HuH-7 (cell line): Measurements from ENCODE around the gene FAM163B.

Experiments used
- DNase-seq: peaks from one replicate; pipeline ENCODE4 v3.0.0; 2011; ENCODE audit warnings: low spot score

The FAM163B gene

DNA sequence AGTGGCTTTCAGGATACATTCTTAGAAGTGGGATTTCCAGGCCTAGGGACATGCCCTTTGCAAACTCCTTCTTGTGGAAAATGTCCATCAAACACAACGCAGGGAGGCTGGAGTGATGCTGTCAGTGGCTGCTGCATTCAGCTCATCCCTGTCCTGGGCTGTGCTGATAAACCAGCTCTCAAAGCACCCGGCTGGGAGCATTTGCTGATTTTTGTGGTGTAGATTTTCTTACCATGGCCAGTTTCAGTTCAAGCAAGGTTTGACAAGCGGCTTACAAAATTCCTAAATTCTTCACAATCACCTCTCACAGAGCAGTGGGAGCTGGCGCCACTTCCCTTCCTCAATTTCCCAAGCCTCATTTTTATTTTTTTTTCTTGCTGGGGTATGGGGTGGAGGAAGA, 28.2 kb downstream of the FAM163B start:
- DNase-seq, result no peak

DNA sequence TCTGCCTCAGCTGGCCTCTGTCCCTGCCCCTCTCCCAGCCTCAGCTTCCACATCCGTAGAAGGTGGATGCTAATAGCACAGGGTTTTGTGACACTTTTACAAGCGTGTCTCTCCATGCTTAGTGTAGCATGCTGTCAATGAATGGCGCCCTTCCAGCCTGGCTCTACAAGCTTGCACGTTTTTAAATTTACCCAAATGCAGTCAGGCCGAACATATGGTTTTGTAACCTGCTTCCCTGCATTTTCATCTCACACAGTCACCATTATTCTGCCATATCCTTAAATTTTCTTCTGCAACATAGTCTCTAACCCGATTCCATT, 28.8 kb downstream of the FAM163B start:
- no peak for DNase-seq

DNA sequence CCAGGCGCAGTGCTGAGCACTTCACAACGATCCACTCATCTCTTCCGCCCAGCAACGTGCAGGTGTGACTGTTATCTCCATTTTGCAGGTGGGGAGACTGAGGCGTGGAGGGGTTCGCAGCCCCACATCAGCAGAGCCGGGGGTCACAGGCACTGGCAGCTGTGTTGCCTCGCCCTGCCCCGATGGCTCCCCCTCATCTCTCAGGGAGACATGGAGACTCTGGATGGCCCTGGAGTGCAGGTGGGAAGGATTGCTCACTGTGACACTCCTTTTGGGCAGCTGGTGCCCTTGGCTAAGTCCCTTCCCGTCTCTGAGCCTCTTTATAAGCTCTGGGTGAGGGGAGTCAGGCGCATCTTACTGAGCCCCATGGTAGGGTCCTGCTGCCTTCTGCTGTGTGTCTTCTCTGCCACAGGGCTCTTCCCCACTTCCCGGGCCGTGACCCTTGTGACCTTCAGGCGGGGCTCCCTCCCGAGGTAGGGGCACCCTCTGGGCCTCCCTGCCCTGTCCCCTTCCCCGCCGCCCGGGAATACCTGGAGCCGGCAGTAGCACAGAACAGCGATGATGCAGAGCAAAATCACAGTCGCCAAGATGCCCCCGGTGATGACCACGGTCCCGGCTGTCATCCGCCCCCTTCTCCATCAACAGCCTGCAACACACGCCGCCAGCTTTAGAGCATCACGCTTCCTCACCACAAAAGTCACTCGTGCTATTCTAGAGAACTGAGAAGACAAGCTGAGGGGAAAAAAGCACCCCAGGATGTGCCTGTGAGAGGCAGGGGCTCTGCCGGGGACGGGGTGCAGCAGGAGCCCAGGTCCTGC, 29.4 kb downstream of the FAM163B start:
- DNase-seq, result no peak

DNA sequence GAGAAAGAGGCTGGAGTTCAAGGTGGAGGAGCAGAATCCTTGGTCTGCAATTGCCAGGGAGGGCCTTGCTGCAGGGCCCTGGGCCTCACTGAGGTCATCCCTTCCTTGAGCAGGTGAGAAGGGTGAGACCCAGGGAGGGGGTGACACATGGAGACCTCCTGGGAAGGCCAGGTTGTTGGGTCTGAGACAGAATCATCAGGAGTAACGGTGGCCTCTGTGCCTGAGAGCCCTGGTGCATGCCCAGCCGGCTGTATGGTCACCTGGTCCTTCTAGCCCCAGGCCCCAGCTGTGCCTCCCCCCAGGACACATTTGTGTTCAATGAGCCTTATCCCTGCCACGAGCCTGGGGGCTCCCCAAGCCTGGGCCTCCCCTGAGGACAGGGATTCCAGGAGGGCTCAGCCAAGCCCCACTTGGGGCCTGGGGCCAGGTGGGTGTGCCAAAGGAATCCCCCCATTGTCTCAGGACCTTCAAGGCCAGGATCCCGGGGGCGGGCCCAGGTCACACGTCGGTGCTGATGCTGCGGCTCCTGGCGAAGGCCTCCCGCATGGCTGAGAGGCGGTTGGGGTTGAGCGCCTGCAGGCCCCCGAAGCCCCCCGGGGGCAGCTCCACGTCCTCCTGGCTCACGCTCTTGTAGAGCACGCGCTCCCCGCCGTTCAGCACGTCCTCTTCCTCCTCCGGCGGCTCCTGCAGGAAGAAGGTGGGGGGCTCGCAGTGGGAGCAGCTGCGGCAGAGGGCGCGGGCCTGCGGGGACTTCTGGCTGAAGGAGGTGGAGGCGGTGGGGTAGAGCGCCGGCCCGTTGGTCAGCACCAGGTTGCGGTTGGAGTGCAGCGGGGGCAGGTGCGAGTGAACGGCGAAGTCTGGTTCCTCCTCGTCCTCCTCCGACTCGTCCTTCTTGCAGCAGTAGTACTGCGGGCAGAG, 30.4 kb downstream of the FAM163B start:
- no peak for DNase-seq

DNA sequence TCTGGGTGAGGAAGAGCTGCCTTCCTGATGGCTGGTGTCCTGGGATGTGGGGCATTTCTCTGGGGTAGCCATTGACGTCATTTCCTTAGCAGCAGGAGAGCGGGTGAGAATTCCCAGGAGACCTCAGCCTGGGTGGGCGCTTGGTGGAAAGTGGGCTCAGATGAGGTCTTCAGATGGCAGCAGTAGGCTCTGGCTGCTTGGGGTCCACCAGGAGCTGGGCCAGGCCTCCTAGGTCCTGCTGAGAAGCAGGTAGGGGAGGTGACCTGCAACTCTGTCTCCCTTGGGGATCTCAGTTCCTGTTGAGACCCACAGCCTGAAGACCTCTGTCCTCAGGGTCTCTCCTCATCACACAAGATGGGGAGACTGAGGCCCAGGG, 31.5 kb downstream of the FAM163B start:
- DNase-seq, result no peak

DNA sequence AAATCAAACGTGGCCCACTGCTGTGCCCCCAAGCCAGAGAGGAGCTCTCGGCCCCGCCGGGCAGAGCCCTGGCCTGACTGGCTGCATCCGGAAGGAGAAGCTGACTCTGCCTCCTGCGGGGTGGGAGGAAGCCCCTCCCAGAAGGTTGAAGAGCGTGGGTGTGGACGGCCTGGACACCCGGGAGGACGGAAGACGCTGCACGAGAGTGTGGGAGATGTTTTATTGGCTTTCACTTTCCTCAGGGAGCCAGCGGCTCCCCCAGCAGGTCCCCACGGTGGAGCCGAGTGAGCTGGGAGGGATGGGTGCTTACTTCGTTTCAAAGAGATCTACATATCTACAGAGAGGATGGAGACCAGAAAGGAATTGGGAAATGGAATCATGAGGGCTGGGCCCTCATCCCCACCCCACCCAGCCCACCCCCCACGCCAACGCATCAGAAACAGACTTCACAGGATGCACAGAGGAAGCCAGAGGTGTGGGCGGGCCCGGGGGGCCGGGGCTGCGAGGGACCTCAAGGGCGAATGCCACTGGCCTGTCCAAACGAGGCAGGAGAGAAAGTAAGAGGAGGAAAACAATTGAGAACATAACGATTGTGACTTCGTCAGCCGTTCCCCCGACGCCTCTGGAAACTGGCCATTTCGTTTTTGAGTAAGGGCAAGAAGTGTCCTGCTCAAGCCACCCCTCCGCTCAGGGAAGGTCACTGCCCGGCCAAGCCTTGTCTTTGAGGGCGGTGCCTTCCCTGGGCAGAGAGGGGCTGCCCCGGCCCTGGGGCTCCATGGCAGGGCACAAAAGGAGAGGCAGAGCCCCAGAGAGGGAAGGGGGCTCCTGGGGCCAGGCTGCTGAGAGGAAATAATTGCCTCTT, 32.1 kb downstream of the FAM163B start:
- DNase-seq, result no peak

DNA sequence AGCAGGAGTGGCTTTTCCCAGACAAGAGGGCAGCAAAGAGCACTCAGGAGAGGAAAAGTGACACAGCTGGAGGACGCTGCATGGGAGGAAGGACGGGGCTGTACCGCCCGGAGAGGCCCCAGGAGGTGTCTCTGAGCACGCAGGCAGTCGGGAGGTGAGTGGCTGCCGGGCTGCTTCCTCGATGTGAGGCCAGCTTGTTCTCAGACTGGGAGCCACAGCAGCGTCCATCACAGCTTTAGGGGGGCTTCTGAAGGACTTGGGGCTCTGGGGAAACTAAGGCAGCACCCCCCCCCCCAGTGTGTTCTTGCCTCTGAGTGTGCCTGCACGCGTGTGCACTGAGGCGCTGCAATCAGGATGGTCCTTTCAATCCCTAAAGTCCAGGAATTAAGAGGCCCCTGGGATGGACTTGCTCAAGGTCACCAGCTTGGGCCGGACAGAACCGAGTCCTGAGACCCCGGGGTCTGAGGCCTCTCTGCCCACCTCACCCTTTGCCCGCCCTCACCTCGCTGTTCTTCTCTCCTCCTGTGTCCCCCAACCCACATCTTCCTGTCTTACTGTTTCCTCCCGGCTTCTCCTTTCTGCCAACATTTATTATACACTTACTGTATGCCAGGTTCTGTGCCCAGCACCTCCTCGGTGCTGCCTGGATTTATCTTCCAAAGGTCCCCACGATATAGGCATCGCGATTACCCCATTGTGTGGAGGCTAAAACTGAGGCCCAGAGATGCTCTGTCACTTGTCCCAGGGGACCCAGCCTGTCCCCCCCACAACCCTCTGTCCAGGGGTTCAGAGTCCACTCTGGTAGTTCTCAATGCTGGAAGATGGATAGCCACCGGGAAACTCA, 32.9 kb downstream of the FAM163B start:
- DNase-seq, result no peak

DNA sequence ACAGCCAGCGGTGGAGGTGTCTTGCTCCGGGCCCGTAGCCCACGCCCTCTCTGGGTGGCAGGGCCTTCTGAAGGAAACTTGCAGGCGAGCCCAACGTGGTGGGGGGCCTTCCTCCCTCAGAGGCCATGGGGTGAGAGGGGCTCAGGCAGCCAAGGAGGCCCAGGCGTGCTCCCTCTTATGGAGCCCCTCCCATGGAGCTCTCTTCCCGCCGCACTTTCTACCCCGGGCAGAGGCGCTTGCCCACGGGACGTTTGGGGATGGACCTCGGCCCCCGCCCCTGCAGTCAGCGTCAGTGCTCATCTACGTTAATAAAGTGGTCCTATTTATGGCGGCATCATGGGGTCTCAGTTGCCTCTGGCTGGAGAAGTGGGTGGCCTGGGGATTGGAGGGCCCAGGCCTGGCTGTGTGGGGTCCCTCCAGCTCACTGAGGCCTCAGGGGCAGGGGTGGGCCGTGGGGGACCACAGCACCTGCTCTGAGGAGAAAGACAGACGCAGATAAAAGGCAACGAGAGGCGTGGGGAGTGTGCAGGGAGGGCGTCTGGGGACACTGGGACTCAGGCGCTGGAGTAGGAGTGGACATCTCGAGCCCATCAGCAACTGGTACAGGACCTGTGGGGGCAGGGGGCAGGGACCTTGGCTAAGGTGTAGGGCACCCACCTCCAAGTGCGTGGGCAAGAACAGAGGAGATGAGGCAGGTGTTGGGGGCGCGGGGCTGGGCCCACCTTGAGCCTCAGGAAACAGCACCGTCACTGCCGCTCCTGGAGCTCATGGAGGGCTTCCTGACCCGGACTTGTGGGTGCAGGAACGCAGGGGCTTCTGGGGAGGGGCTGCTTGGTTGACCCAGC, 33.8 kb downstream of the FAM163B start:
- no peak for DNase-seq

DNA sequence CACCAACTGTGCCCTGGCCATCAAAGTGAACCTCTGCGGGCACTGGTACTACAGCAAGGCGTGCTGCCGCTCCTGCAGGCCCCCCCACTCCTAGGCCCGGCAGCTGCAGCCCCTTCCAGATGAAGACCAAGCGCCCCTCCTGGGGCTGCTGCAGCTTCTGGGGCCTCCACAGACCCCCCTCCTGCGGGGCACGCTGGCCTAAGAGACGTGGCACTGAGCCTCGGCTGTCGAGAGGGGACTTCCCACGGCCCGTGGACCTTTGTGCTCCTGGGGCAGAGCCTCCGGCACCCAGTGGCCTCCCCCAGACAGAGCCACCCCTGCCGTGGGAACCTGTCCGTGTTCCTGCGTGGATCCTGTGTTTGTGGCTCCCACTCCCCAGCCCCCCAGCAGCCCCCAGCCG, 34.4 kb downstream of the FAM163B start:
- no peak for DNase-seq

DNA sequence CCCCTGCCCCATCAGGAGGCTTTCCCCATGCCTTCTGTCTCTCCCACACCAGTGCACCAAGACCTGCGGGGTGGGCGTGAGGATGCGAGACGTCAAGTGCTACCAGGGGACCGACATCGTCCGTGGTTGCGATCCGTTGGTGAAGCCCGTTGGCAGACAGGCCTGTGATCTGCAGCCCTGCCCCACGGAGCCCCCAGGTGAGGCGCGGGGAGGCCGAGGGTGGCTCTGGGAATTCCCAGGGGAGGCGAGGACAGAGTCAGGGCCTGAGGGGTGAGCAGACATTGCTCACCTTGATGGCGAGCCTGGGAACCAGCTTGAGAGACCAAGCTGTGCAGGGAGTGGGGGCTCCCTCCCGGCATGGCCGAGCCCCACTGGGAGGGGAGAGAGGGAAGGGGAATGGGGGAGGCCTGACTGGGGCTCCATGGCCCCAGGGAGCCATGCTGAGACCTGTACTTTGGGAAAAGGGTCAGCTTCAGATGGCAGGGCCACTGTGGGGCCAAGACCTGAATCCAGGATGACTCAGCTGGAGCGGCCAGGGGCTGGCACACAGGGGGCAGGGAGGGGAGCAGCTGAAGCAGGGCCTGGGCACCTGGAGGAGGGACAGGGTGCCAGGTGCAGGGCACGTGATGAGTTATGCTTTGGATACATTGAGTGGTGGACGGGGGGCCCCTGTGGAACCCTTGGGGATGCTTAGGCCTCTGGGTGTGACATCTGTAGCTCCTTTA, 35.2 kb downstream of the FAM163B start:
- DNase-seq, result no peak

DNA sequence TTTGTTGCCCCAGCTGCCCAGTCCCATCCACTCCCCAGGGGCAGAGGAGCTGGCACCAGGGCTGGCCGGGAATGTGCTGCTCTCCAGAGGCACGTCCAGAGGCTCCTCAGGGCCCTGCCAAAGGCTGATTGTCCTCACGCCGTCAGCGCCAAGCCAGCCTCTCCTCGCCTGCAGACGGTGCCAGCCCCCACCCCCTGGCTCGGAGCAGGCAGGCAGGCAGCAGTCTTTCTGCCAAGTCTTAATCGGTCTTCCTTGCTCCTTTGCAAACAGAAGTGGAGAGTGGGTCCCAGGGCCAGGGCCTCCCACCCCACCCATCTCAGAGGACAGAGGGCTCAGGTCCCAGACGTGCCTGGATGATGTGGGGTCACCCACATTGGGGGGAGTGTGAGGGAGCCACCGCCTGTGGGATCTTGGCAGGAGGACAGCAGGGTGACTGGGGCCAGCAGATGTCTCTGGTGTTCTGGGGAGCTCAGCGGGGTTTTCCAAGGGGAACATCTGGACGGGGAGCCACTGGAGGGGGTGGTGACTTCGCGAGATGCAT, 36.3 kb downstream of the FAM163B start:
- no peak for DNase-seq

DNA sequence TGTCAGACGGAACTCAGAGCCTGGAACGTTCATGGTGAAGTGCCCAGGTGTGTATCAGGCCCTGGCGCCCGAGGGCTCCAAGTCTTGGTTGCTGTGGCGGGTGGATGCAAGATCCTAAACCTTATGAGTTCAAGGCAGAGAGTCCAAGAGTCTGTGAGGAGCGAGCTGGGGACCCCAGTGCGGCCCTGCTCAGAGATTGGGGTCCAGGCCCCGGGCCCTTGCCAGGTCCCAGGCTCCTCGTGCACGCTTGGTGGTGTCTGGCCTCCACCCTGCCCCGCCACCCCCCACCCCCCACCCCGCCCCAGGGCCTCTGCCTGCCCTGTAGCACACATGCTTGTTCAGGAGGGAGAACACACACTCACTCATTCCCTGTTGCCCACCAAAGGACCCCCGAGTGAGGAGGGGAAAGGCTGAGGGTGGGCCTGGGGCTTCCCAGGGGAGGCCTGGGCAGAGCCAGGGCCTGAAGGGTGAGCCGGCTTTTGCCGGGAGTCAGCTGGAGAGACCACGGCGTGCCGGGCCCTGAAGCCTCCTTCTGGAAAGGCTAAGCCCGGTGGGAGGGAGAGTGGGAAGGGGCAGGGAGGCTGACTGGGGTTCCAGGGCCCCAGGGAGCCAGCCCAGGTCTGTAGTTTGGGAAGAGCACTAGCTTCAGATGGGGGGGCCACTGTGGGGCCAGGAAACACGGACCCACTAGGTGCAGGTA, 37.1 kb downstream of the FAM163B start:
- no peak for DNase-seq

DNA sequence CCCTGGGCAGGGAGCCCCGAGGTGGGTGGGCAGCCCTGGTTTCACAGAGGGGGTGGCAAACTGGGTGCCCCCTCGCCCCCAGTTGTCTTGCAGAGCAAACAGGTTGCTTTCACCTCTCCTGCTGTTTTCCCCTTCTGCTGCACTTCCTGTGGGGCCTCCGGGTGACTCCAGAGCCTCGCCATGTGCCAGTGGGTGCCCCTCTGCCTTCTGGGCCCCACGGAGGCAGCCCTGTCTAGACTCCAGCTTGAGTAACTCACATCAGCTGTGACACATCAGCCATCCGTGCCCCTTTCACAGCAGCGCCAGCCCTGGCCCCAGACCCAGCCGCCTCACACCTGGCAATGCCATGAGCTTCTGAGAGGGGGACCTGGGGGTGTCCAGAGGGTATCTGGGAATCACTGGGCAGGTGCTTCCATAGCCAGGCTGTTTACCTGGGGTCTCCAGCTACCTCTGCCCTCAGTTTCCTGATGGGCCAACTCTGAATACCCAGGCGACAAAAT, 37.7 kb downstream of the FAM163B start:
- no peak for DNase-seq

DNA sequence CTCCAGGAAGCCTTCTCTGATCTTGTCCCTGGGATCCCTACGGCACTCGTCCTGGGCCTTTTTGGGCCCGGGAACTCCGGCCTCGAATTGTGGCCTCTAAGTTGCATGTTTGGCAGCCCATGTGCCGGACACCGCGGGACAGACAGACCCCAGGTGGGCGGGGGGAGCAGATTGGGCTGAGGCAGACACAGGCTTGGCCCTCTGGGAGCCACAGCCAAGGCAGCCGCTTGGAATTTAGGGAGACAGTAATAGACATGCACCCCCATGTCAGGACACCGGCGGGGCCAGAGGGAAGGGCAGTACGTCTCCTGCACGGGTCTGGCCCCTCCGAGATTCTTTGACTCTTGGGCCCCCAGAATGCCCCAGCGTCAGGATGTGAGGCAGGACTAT, 38.5 kb downstream of the FAM163B start:
- DNase-seq, result no peak

DNA sequence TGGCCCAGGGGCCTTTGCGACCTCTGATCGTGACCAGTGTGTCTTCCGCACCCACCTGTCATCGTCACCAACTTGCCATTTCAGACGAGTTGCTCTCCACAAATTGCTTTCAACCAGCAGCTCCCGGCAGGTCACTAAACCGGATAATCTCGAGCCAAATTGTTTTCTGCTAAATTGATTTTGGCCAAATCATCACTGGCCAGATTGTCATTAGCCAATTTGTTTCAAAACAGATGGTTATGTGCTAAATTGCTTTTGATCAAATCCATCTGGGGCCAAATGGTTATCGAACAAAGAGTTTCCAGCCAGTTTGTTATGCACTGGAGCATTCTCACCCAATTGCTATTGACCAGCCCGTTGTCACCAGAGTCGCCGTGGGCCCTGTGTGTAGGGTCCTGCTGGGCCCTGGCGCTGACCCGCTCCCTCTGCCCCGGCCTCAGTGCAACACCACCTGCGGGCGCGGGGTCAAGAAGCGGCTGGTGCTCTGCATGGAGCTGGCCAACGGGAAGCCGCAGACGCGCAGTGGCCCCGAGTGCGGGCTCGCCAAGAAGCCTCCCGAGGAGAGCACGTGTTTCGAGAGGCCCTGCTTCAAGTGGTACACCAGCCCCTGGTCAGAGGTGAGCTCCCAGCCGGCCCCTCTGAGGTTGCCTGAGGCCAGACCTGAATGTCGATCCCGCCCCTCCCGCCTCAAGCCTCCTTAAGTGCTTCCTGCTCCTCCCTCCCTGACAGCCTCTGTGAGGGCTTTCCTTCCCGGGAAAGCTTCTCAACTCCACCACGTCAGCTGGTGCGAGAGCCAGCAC, 39.1 kb downstream of the FAM163B start:
- DNase-seq, result no peak

DNA sequence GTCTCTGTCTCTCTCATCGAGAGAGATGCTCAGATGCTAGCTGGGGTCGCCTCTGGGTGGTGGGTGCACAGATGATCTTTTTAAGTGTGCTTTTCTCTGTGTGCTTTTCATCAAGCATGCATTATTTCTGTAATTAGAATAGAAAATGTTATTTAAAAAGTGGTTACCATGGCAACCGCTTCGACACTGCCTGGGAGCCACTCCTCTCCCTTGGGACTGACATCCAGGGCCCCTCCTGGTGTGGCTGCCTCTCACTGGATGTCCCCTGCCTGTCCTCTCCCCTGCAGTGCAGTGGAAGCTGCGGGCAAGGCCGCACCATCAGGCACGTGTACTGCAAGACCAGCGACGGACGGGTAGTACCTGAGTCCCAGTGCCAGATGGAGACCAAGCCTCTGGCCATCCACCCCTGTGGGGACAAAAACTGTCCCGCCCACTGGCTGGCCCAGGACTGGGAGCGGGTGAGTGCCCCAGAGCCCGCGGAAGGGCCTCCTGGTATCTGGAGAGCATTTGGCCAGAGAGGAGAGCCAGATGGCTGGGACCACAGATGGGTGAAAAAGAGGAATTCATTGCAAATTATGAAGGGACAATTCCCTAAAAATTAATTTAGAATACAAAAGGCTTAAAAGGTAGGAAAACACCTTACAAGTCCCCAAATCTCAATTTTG, 39.9 kb downstream of the FAM163B start:
- no peak for DNase-seq

DNA sequence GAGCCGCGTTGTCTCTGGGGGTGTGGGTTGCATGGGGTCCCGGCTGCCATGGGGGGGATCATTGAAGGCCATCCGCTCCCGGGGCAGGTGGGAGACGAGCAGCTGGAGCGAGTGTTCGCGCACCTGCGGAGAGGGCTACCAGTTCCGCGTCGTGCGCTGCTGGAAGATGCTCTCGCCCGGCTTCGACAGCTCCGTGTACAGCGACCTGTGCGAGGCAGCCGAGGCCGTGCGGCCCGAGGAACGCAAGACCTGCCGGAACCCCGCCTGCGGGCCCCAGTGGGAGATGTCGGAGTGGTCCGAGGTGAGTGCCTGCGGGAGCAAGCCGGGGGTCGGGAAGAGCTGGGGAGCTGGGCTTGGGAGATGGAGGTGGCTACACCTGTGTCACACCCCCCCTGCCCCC, 41.0 kb downstream of the FAM163B start:
- no peak for DNase-seq
